ENCODE data around the gene ZP1. TPM values are rescaled to one million over a fixed set of nuclear protein-coding genes. Genes with fewer than 3 reads are reported as not detected.

Gene ZP1
- total RNA-seq, 2 experiments from 2014 or later = not detected

GRCh38 chr11:60834742-60835533 lies 32.4 kb upstream of the ZP1 start:
- no peak for TF ChIP-seq CTCF (IDR thresholded peaks at IDR 0.05)
- Mint-ChIP-seq H3K27ac (no peak overlapping the region), H3K4me3 (no peak overlapping the region), H3K27me3 (peaks cover 1% of the 10 kb centered on the region), H3K36me3 (ENCODE audit: low read depth) (no peaks in the 10 kb centered on the region), H3K9me3 (no peaks in the 10 kb centered on the region), H3K4me1 (ENCODE audit: low read depth) (peaks cover 5% of the 10 kb centered on the region)
- no peak for DNase-seq
- ATAC-seq = no peak
- POLR2A ChIA-PET = interaction anchor here (0.8 kb wide), 1 partner anchor 77 kb away, joined by 3 read pairs; no protein-coding TSS in a partner anchor
- CTCF ChIA-PET = interaction anchor here (1.1 kb wide), 1 partner anchor 52 kb away, joined by 3 read pairs; no protein-coding TSS in a partner anchor
- intact Hi-C loops (cut with micrococcal nuclease) = no loop called here

GRCh38 chr11:60835534-60835846 lies 31.9 kb upstream of the ZP1 start:
- ATAC-seq = no peak

GRCh38 chr11:60836866-60837515 lies 30.4 kb upstream of the ZP1 start:
- H3K4me3 Mint-ChIP-seq = no peak overlapping the region
- no peak for DNase-seq
- no peaks in the 10 kb centered on the region for H3K36me3 Mint-ChIP-seq (ENCODE audit: low read depth)
- no peak overlapping the region for H3K27ac Mint-ChIP-seq
- peaks cover 1% of the 10 kb centered on the region for H3K27me3 Mint-ChIP-seq
- peaks cover 14% of the 10 kb centered on the region for H3K4me1 Mint-ChIP-seq (ENCODE audit: low read depth)
- no peak for ATAC-seq
- no peak for TF ChIP-seq CTCF (IDR thresholded peaks at IDR 0.05)
- ChIA-PET POLR2A (interaction anchor here (0.9 to 1.1 kb wide), 2 partner anchors 9 to 18 kb away, joined by 3 to 4 read pairs; no protein-coding TSS in a partner anchor), CTCF (interaction anchor here (1.0 to 1.9 kb wide), 3 partner anchors 51 to 68 kb away, joined by 3 to 13 read pairs (median 4); no protein-coding TSS in a partner anchor)
- intact Hi-C loops (cut with micrococcal nuclease) = no loop called here
- H3K9me3 Mint-ChIP-seq = no peaks in the 10 kb centered on the region

More at GRCh38 chr11:60835534-60835846, 31.9 kb upstream of the ZP1 start:
- TF ChIP-seq CTCF (IDR thresholded peaks at IDR 0.05) = no peak
- intact Hi-C loops (cut with micrococcal nuclease) = no loop called here
- H3K36me3 Mint-ChIP-seq (ENCODE audit: low read depth) = no peaks in the 10 kb centered on the region
- peaks cover 1% of the 10 kb centered on the region for H3K27me3 Mint-ChIP-seq
- peaks cover 5% of the 10 kb centered on the region for H3K4me1 Mint-ChIP-seq (ENCODE audit: low read depth)
- H3K9me3 Mint-ChIP-seq = no peaks in the 10 kb centered on the region
- POLR2A ChIA-PET = interaction anchor here (0.8 kb wide), 1 partner anchor 76 kb away, joined by 3 read pairs; no protein-coding TSS in a partner anchor
- H3K4me3 Mint-ChIP-seq = no peak overlapping the region
- no peak for DNase-seq
- CTCF ChIA-PET = interaction anchor here (1.1 kb wide), 1 partner anchor 52 kb away, joined by 3 read pairs; no protein-coding TSS in a partner anchor
- no peak overlapping the region for H3K27ac Mint-ChIP-seq

- TF ChIP-seq CTCF (IDR thresholded peaks at IDR 0.05) = no peak
- peaks cover 14% of the 10 kb centered on the region for H3K4me1 Mint-ChIP-seq (ENCODE audit: low read depth)
- DNase-seq = no peak
- no peaks in the 10 kb centered on the region for H3K9me3 Mint-ChIP-seq
- intact Hi-C loops (cut with micrococcal nuclease) = no loop called here
- H3K4me3 Mint-ChIP-seq = no peak overlapping the region
- H3K36me3 Mint-ChIP-seq (ENCODE audit: low read depth) = peaks cover 5% of the 10 kb centered on the region
- no peak overlapping the region for H3K27ac Mint-ChIP-seq
- ChIA-PET CTCF (interaction anchor here (1.0 to 1.9 kb wide), 3 partner anchors 50 to 67 kb away, joined by 3 to 13 read pairs (median 4); no protein-coding TSS in a partner anchor), POLR2A (interaction anchor here (1.1 kb wide), 1 partner anchor 10 kb away, joined by 4 read pairs; no protein-coding TSS in a partner anchor)
- peaks cover 1% of the 10 kb centered on the region for H3K27me3 Mint-ChIP-seq
- ATAC-seq = no peak
Measured at GRCh38 chr11:60838132-60838531, 29.2 kb upstream of the ZP1 start.

All from activated CD8-positive, alpha-beta T cell treated with anti-CD3 and anti-CD28 coated beads for 36 hours (primary cell).